GM23248 (cell line): ENCODE measurements around the gene DKK1.

ENCODE experiments used
- EZH2 ChIP-seq: fragments of 200-600 bp; sonication (generic); IDR thresholded peaks from 2 replicates; pipeline ENCODE4 v1.6.1; 2018; ENCODE audit warnings: antibody characterized with exemption, mild to moderate bottlenecking; ENCODE audit not compliant: insufficient read depth, poor library complexity, severe bottlenecking
- EZH2phosphoT487 ChIP-seq: fragments of 200-600 bp; sonication (generic); IDR thresholded peaks from 2 replicates; pipeline ENCODE4 v1.6.1; 2018; ENCODE audit warnings: antibody characterized with exemption, moderate library complexity, mild to moderate bottlenecking, low read depth; ENCODE audit not compliant: insufficient read depth

DNA sequence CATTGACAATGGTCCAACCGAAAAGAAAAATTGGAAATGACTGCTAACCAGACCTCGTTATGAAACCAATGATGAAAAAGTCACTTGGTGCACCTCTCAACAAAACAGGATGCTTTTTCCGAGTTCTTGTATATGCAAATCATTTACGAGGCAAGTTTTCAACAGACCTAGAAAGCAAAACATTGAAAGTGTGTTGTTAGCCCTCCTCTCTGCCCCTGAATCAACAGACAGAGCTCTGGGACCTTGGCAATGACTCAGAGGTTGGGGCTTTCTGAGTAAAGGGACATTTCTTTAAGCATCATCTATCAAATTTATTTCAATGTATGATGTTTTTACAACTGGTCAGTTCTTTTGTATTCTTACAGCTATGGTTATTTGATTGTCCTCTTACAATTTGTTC lies 16.3 kb upstream of the DKK1 start:
- TF ChIP-seq EZH2phosphoT487: no peak
- TF ChIP-seq EZH2: no peak
